ENCODE measurements around the gene CSNK1D. TPM values are rescaled to one million over a fixed set of nuclear protein-coding genes. Genes with fewer than 3 reads are reported as not detected.

The CSNK1D gene
- total RNA-seq, 1 experiment from 2014 or later = 157 TPM

- CTCF ChIA-PET = no interaction called here
- no peak for DNase-seq
- intact Hi-C loops (cut with micrococcal nuclease; ENCODE audit: unreplicated experiment) = no loop called here
- H3K9me3 Mint-ChIP-seq (ENCODE audit: low read depth, unreplicated experiment) = no peaks in the 10 kb centered on the region
- peaks cover 73% of the 10 kb centered on the region for H3K36me3 Mint-ChIP-seq (ENCODE audit: insufficient read depth, unreplicated experiment)
- no peak for TF ChIP-seq CTCF (IDR thresholded peaks at IDR 0.05; ENCODE audit: unreplicated experiment)
- H3K4me1 Mint-ChIP-seq (ENCODE audit: low read depth, unreplicated experiment) = peaks cover 9% of the 10 kb centered on the region
- BruUV-seq (replicated peaks) = no TSS peak
- H3K4me3 Mint-ChIP-seq (ENCODE audit: low read depth, unreplicated experiment) = no peak overlapping the region
- H3K27me3 Mint-ChIP-seq (ENCODE audit: unreplicated experiment) = no peaks in the 10 kb centered on the region
- no peak overlapping the region for H3K27ac Mint-ChIP-seq (ENCODE audit: unreplicated experiment)
Observed at GRCh38 chr17:82253179-82253544, 20.3 kb downstream of the CSNK1D start.

- H3K27me3 Mint-ChIP-seq (ENCODE audit: unreplicated experiment) = no peaks in the 10 kb centered on the region
- no peaks in the 10 kb centered on the region for H3K9me3 Mint-ChIP-seq (ENCODE audit: low read depth, unreplicated experiment)
- no peak for DNase-seq
- no peak overlapping the region for H3K27ac Mint-ChIP-seq (ENCODE audit: unreplicated experiment)
- peaks cover 75% of the 10 kb centered on the region for H3K36me3 Mint-ChIP-seq (ENCODE audit: insufficient read depth, unreplicated experiment)
- peaks cover 13% of the 10 kb centered on the region for H3K4me1 Mint-ChIP-seq (ENCODE audit: low read depth, unreplicated experiment)
- TF ChIP-seq CTCF (IDR thresholded peaks at IDR 0.05; ENCODE audit: unreplicated experiment) = no peak
- CTCF ChIA-PET = no interaction called here
- H3K4me3 Mint-ChIP-seq (ENCODE audit: low read depth, unreplicated experiment) = no peak overlapping the region
- no TSS peak for BruUV-seq (replicated peaks)
- intact Hi-C loops (cut with micrococcal nuclease; ENCODE audit: unreplicated experiment) = no loop called here
Observed at GRCh38 chr17:82252511-82253178, 20.9 kb downstream of the CSNK1D start.

GRCh38 chr17:82250868-82251500 is 22.5 kb downstream of the CSNK1D start:
- BruUV-seq (replicated peaks) = no TSS peak
- H3K36me3 Mint-ChIP-seq (ENCODE audit: insufficient read depth, unreplicated experiment) = peaks cover 78% of the 10 kb centered on the region
- no peak overlapping the region for H3K4me3 Mint-ChIP-seq (ENCODE audit: low read depth, unreplicated experiment)
- no peak for DNase-seq
- CTCF ChIA-PET = interaction anchor here (0.6 kb wide), 1 partner anchor 10 kb away, joined by 7 read pairs; no protein-coding TSS in a partner anchor
- peaks cover 24% of the 10 kb centered on the region for H3K4me1 Mint-ChIP-seq (ENCODE audit: low read depth, unreplicated experiment)
- H3K9me3 Mint-ChIP-seq (ENCODE audit: low read depth, unreplicated experiment) = no peaks in the 10 kb centered on the region
- H3K27ac Mint-ChIP-seq (ENCODE audit: unreplicated experiment) = no peak overlapping the region
- no peaks in the 10 kb centered on the region for H3K27me3 Mint-ChIP-seq (ENCODE audit: unreplicated experiment)
- no peak for TF ChIP-seq CTCF (IDR thresholded peaks at IDR 0.05; ENCODE audit: unreplicated experiment)
- intact Hi-C loops (cut with micrococcal nuclease; ENCODE audit: unreplicated experiment) = no loop called here

- Mint-ChIP-seq H3K4me3 (ENCODE audit: low read depth, unreplicated experiment) (no peak overlapping the region), H3K4me1 (ENCODE audit: low read depth, unreplicated experiment) (peaks cover 26% of the 10 kb centered on the region), H3K36me3 (ENCODE audit: insufficient read depth, unreplicated experiment) (peaks cover 78% of the 10 kb centered on the region), H3K9me3 (ENCODE audit: low read depth, unreplicated experiment) (no peaks in the 10 kb centered on the region), H3K27me3 (ENCODE audit: unreplicated experiment) (no peaks in the 10 kb centered on the region), H3K27ac (ENCODE audit: unreplicated experiment) (no peak overlapping the region)
- intact Hi-C loops (cut with micrococcal nuclease; ENCODE audit: unreplicated experiment) = loop anchor here (10.0 kb wide), 2 partner anchors 45 to 75 kb away; no protein-coding TSS in a partner anchor
- CTCF ChIA-PET = interaction anchor here (0.6 kb wide), 1 partner anchor 9 kb away, joined by 7 read pairs; no protein-coding TSS in a partner anchor
- TF ChIP-seq CTCF (IDR thresholded peaks at IDR 0.05; ENCODE audit: unreplicated experiment) = no peak
- DNase-seq = no peak
- BruUV-seq (replicated peaks) = no TSS peak
Observed at GRCh38 chr17:82249896-82250581, 23.5 kb downstream of the CSNK1D start.
